ENCODE results near the gene MGMT. TPM values are rescaled to one million over a fixed set of nuclear protein-coding genes. Genes with fewer than 3 reads are reported as not detected.

MGMT gene
- total and polyA plus RNA-seq, 9 of the 15 experiments (the other 6 are each of a cell fraction or from before 2014, with no cell fraction given) = 0.03 to 0.29 (median 0.11) TPM; not detected in 4

DNA sequence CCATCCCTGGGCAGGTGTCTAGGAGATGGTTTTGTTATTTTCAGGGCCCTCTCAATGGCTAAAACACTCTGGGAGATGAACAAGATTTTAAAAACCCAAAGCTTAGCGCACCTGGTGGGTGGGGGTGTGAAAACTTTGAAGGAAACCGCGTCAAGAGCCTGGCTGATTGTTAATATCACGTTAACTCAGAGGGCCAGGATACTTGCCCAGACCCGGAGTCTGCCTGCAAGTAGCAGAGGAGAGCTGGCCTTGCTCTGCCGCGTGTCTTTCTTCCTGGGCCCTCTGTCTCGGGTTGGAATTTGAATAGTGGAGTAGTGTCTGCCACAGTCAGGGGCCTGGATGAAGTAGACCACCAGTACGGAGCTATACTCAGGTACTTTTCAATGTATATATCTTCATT is 1.1 kb downstream of the MGMT start (continued):
- TF ChIP-seq, protein P1, sequence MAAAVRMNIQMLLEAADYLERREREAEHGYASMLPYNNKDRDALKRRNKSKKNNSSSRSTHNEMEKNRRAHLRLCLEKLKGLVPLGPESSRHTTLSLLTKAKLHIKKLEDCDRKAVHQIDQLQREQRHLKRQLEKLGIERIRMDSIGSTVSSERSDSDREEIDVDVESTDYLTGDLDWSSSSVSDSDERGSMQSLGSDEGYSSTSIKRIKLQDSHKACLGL (CRISPR knock-in tag; IDR thresholded peaks at IDR 0.05; ENCODE audit: borderline replicate concordance, poor library complexity, severe bottlenecking) = no peak
- no peak for TF ChIP-seq MEF2A (IDR thresholded peaks at IDR 0.05; ENCODE audit: control insufficient read depth, low read depth, low read length)
- no peak for TF ChIP-seq MCM5 (IDR thresholded peaks at IDR 0.05; ENCODE audit: low read depth)
- TF ChIP-seq, protein P2, sequence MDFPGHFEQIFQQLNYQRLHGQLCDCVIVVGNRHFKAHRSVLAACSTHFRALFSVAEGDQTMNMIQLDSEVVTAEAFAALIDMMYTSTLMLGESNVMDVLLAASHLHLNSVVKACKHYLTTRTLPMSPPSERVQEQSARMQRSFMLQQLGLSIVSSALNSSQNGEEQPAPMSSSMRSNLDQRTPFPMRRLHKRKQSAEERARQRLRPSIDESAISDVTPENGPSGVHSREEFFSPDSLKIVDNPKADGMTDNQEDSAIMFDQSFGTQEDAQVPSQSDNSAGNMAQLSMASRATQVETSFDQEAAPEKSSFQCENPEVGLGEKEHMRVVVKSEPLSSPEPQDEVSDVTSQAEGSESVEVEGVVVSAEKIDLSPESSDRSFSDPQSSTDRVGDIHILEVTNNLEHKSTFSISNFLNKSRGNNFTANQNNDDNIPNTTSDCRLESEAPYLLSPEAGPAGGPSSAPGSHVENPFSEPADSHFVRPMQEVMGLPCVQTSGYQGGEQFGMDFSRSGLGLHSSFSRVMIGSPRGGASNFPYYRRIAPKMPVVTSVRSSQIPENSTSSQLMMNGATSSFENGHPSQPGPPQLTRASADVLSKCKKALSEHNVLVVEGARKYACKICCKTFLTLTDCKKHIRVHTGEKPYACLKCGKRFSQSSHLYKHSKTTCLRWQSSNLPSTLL (IDR thresholded peaks at IDR 0.05) = no peak
- no peak for TF ChIP-seq TCF3 (CRISPR knock-in tag; IDR thresholded peaks at IDR 0.05)
- no peak for TF ChIP-seq ZNF583 (CRISPR knock-in tag; IDR thresholded peaks at IDR 0.05)

DNA sequence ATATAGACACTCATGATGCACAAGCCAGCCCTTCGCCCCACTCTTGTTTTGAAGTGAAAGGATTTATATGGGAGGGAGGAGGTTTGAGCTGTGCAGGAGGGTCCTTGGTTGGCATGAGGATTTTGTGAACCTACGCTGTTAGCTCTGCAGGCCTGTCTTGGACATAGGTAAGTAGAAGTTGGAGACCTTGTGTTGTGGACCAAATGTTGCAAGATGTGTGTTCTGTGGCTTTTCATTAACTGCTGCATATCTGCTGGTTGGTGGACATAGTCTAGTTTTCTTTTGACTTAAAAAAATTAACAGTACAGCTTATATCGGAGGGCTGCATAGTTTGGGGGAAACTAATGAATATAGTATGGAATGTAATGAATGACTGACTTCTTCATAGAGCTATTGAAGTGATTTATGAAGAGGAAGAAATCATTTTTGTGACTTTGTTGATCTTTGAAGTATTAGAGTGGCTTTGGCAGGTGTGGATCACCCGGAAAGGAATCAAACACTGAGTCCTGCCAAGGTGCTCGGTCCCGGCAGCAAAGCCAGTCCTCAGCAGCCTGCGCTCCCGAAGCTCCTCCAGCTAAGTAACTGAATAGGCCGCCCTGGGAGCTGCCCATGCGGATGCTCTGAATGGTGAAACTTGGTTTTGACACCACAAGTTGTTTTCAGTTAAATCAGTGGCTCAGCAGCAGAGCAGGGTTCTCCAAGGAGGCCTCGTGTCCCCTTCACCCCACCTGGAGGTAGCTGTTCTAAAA is 3.2 kb downstream of the MGMT start:
- no peaks in the 10 kb centered on the region for H3K9me1 ChIP-seq (ENCODE audit: control insufficient read depth, insufficient read depth, low read length)
- in situ Hi-C loops (cut with MboI) = no loop called here
- WGBS (ENCODE audit: insufficient coverage, low coverage, missing lambda C conversion rate) = 0% methylated on average over 11 of the region's 11 CpGs
- no peak overlapping the region for H3K9ac ChIP-seq (ENCODE audit: insufficient read depth in 1 of 2, low read depth in 2 of 2, low read length in 2 of 2)
- H3K4me1 ChIP-seq (replicated peaks in 1 of 2; ENCODE audit: control insufficient read depth in 2 of 2, insufficient read depth in 2 of 2, low read length in 2 of 2) = peaks cover 0 to 4% of the 10 kb centered on the region in 2 experiments; a peak in 1 of 5 replicates
- H3K27me3 ChIP-seq (ENCODE audit: control insufficient read depth in 2 of 2, insufficient read depth in 2 of 2, low read length in 2 of 2) = peaks cover 0 to 10% of the 10 kb centered on the region in 2 experiments; a peak in 1 of 5 replicates
- H3K36me3 ChIP-seq (ENCODE audit: control insufficient read depth, insufficient read depth, low read length) = no peaks in the 10 kb centered on the region
- no peak overlapping the region for H3K4me2 ChIP-seq (ENCODE audit: insufficient read depth, low read length)
- no peak overlapping the region for H2AFZ ChIP-seq (ENCODE audit: low read depth, low read length)
- BruUV-seq (replicated peaks) = no TSS peak
- DNase-seq (ENCODE audit: extremely low read depth in 1 of 4, low spot score in 3 of 4) (no peak), ATAC-seq (no peak), FAIRE-seq (no peak)
- ChIA-PET POLR2A (no interaction called here), CTCF (ENCODE audit: low intra/inter-chr PET ratio) (no interaction called here)
- no peaks in the 10 kb centered on the region for H3K9me3 ChIP-seq (replicated peaks; ENCODE audit: control insufficient read depth, insufficient read depth, low read depth, low read length)
- H3K27ac ChIP-seq (ENCODE audit: extremely low read depth, low read depth, low read length) = no peak overlapping the region
- intact Hi-C loops (cut with micrococcal nuclease) = no loop called here
- H3K79me2 ChIP-seq (ENCODE audit: control insufficient read depth, insufficient read depth, low read length) = no peaks in the 10 kb centered on the region
- no peaks in the 10 kb centered on the region for H4K20me1 ChIP-seq (replicated peaks; ENCODE audit: control insufficient read depth, insufficient read depth, low read length)
- H3K4me3 ChIP-seq = no peak overlapping the region
- TF ChIP-seq EGR1 (conservative IDR thresholded peaks at IDR 0.05) = no peak
- no peak for TF ChIP-seq RBM34 (IDR thresholded peaks at IDR 0.05; ENCODE audit: borderline replicate concordance, insufficient read depth, low read length)
- no peak for TF ChIP-seq RBM22 (IDR thresholded peaks at IDR 0.05; ENCODE audit: low read depth, low read length, poor library complexity, severe bottlenecking)
- TF ChIP-seq BACH1 (tag; IDR thresholded peaks at IDR 0.05) = no peak
- TF ChIP-seq, protein P3, sequence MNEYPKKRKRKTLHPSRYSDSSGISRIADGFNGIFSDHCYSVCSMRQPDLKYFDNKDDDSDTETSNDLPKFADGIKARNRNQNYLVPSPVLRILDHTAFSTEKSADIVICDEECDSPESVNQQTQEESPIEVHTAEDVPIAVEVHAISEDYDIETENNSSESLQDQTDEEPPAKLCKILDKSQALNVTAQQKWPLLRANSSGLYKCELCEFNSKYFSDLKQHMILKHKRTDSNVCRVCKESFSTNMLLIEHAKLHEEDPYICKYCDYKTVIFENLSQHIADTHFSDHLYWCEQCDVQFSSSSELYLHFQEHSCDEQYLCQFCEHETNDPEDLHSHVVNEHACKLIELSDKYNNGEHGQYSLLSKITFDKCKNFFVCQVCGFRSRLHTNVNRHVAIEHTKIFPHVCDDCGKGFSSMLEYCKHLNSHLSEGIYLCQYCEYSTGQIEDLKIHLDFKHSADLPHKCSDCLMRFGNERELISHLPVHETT (CRISPR knock-in tag; conservative IDR thresholded peaks at IDR 0.05 in 1 of 2, IDR thresholded peaks at IDR 0.05 in 1 of 2) = no peak
- TF ChIP-seq BDP1 (IDR thresholded peaks at IDR 0.05; ENCODE audit: insufficient read depth, insufficient read length) = no peak
- TF ChIP-seq CBX3 (IDR thresholded peaks at IDR 0.05; ENCODE audit: borderline replicate concordance in 1 of 2, low read length in 2 of 2) = no peak
- TF ChIP-seq KDM4B (IDR thresholded peaks at IDR 0.05; ENCODE audit: borderline replicate concordance in 2 of 2, low read depth in 1 of 2) = no peak

Measured in K562 (cell line).